Measurements from ENCODE around the gene SNCG.
A peak's percentile ranks its signal among the peaks of the same experiment; 100 is the strongest.

SNCG gene

DNA sequence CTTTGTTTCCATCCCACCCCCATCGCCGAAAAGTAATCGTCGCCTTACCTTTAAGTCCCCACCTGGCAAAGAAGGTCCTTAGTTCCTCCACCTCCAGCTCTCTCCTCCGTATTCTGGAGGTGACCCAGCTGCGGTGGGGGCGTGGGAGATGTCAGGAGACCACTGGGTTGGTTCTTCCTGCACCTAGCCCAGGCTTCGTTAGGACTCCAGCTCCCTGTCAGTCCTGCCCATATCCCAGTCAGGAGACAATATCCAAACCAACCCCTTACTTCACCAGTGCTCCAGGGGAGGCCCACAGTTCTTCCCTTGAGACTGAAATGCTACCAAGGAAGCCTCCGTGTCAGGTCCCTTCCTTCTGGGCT is 10.6 kb downstream of the SNCG start:
- Histone ChIP-seq H2BK15ac (ENCODE audit: low read length) (peak overlapping the region; percentile 51), H3K9ac (ENCODE audit: low read depth, low read length, poor library complexity) (no peak overlapping the region), H3K79me1 (ENCODE audit: low read depth, low read length) (no peaks in the 10 kb centered on the region), H2BK12ac (ENCODE audit: low read length) (peak overlapping the region; percentile 49), H3K27ac (replicated peaks; ENCODE audit: low read length) (no peak overlapping the region), H3K4ac (ENCODE audit: low read length) (no peak overlapping the region), H2BK120ac (ENCODE audit: low read depth, low read length) (no peak overlapping the region), H3K23ac (ENCODE audit: low read depth, low read length, poor library complexity) (no peak overlapping the region), H4K91ac (ENCODE audit: low read depth, low read length, poor library complexity) (no peak overlapping the region), H3K27me3 (ENCODE audit: control insufficient read depth in 3 of 3, insufficient read depth in 3 of 3, low read depth in 1 of 3, low read length in 3 of 3) (peaks cover 0 to 6% (median 0%) of the 10 kb centered on the region in 3 experiments), H3K4me2 (ENCODE audit: insufficient read depth, low read length, poor library complexity, severe bottlenecking) (no peak overlapping the region), H3K14ac (ENCODE audit: low read length) (no peak overlapping the region), H3K18ac (ENCODE audit: low read length) (peak overlapping the region; percentile 11), H3K4me1 (ENCODE audit: control insufficient read depth in 2 of 2, insufficient read depth in 1 of 2, low read depth in 1 of 2, low read length in 2 of 2) (peaks cover 15 to 27% of the 10 kb centered on the region in 2 donors), H2AFZ (ENCODE audit: low read length) (peak overlapping the region; percentile 91), H3K9me3 (replicated peaks in 1 of 2; ENCODE audit: control insufficient read depth in 2 of 2, insufficient read depth in 1 of 2, low read depth in 1 of 2, low read length in 2 of 2) (peaks cover 0 to 6% of the 10 kb centered on the region in 2 donors), H3K36me3 (replicated peaks in 1 of 2; ENCODE audit: control insufficient read depth in 2 of 2, insufficient read depth in 2 of 2, low read length in 2 of 2) (no peaks in the 10 kb centered on the region), H4K8ac (ENCODE audit: low read depth, low read length) (no peak overlapping the region), H2BK5ac (ENCODE audit: low read length) (peak overlapping the region; percentile 19), H2AK5ac (ENCODE audit: low read depth, low read length) (peak overlapping the region; percentile 88), H3K4me3 (ENCODE audit: low read length in 2 of 2) (no peak overlapping the region)
- WGBS, 2 donors (ENCODE audit: extremely low coverage in 2 of 2, insufficient read length in 2 of 2, insufficient replicate concordance in 1 of 2), result no CpG with 5 or more reads among the region's 9 CpGs
- DNase-seq (ENCODE audit: low spot score), result no peak

DNA sequence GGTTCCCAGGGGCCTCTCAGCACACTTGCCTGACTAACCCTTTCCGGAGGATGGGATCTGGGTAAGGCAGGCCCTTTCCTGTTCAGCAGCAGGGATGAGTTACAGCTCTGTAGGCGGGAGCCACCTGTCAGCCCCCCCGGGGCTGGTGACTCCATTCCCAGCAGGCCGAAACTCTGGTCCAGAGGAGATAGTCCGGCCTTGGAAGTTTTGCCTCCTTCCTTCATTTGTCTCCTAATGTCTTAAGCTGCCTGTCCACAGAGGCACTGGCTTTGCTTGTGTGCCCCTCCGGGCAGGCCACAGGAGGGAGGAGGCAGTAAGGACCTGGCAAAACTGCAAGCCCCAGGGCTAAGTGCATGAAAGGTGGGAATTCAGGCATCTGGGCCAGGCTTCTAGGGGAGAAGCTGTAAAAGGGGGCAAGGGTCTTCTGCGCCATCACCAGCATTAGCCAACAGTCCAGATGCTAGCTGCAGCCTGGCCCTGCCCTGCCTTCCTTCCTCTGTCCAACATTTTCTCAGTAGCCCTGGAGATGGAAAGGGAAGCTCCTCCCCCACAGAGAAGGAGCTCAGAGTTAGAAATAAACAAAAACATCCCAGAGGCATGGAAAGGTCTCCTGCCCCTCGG is 11.1 kb downstream of the SNCG start:
- no peak overlapping the region for H4K91ac ChIP-seq (ENCODE audit: low read depth, low read length, poor library complexity)
- H4K8ac ChIP-seq (ENCODE audit: low read depth, low read length), result peak overlapping the region; percentile 58
- H3K4me1 ChIP-seq (ENCODE audit: control insufficient read depth in 2 of 2, insufficient read depth in 1 of 2, low read depth in 1 of 2, low read length in 2 of 2), result peaks cover 15 to 27% of the 10 kb centered on the region in 2 donors
- H2BK12ac ChIP-seq (ENCODE audit: low read length), result peak overlapping the region; percentile 36
- no peak overlapping the region for H2BK120ac ChIP-seq (ENCODE audit: low read depth, low read length)
- peaks cover 0 to 6% of the 10 kb centered on the region in 2 donors for H3K9me3 ChIP-seq (replicated peaks in 1 of 2; ENCODE audit: control insufficient read depth in 2 of 2, insufficient read depth in 1 of 2, low read depth in 1 of 2, low read length in 2 of 2)
- peak overlapping the region; percentile 78 for H2BK15ac ChIP-seq (ENCODE audit: low read length)
- peak overlapping the region; percentile 19 for H2BK5ac ChIP-seq (ENCODE audit: low read length)
- H3K9ac ChIP-seq (ENCODE audit: low read depth, low read length, poor library complexity), result peak overlapping the region; percentile 56
- H3K18ac ChIP-seq (ENCODE audit: low read length), result peak overlapping the region; percentile 96
- H3K4me2 ChIP-seq (ENCODE audit: insufficient read depth, low read length, poor library complexity, severe bottlenecking), result peak overlapping the region; percentile 79
- no CpG with 5 or more reads among the region's 8 CpGs for WGBS, 2 donors (ENCODE audit: extremely low coverage in 2 of 2, insufficient read length in 2 of 2, insufficient replicate concordance in 1 of 2)
- no peak for DNase-seq (ENCODE audit: low spot score)
- H3K14ac ChIP-seq (ENCODE audit: low read length), result peak overlapping the region; percentile 72
- H3K23ac ChIP-seq (ENCODE audit: low read depth, low read length, poor library complexity), result peak overlapping the region; percentile 34
- no peak overlapping the region for H3K4me3 ChIP-seq (ENCODE audit: low read length in 2 of 2)
- no peaks in the 10 kb centered on the region for H3K36me3 ChIP-seq (replicated peaks in 1 of 2; ENCODE audit: control insufficient read depth in 2 of 2, insufficient read depth in 2 of 2, low read length in 2 of 2)
- peaks cover 0 to 8% (median 0%) of the 10 kb centered on the region in 3 experiments for H3K27me3 ChIP-seq (ENCODE audit: control insufficient read depth in 3 of 3, insufficient read depth in 3 of 3, low read depth in 1 of 3, low read length in 3 of 3)
- H2AFZ ChIP-seq (ENCODE audit: low read length), result peak overlapping the region; percentile 91
- H2AK5ac ChIP-seq (ENCODE audit: low read depth, low read length), result peak overlapping the region; percentile 99
- H3K4ac ChIP-seq (ENCODE audit: low read length), result no peak overlapping the region
- H3K27ac ChIP-seq (replicated peaks; ENCODE audit: low read length), result peak overlapping the region; percentile 1
- H3K79me1 ChIP-seq (ENCODE audit: low read depth, low read length), result no peaks in the 10 kb centered on the region

DNA sequence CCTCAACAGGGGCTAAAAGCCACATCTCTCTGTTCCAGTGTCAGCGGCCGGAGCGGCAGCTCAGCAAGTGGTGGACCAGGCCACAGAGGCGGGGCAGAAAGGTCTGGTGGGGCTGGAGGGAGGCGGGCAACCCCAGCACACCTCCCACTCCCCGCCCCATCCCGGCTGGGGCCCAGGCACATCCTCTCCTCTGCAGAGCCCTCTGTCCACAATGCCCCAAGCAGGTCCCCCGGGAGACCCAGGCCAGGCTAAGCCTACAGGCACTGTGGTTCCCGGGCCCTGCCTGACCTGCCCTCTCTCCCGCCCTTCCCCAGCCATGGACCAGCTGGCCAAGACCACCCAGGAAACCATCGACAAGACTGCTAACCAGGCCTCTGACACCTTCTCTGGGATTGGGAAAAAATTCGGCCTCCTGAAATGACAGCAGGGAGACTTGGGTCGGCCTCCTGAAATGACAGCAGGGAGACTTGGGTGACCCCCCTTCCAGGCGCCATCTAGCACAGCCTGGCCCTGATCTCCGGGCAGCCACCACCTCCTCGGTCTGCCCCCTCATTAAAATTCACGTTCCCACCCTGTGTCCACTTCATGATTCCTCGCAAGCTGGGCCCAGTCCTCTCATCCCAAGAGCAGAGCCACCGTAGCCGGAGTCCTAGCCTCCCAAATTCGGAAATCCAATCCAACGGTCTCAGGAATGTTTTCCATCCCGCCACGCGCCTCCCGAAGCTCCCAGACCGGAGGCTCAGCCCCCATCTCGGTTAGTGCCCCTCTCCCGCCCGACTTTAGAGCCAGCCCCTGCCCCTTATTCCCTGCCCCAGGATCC is 12.0 kb downstream of the SNCG start:
- Histone ChIP-seq H3K4me2 (ENCODE audit: insufficient read depth, low read length, poor library complexity, severe bottlenecking) (peak overlapping the region; percentile 79), H2BK15ac (ENCODE audit: low read length) (peak overlapping the region; percentile 90), H3K14ac (ENCODE audit: low read length) (peak overlapping the region; percentile 14), H2BK120ac (ENCODE audit: low read depth, low read length) (no peak overlapping the region), H4K8ac (ENCODE audit: low read depth, low read length) (no peak overlapping the region), H3K9ac (ENCODE audit: low read depth, low read length, poor library complexity) (peak overlapping the region; percentile 70), H3K4ac (ENCODE audit: low read length) (no peak overlapping the region), H3K27me3 (ENCODE audit: control insufficient read depth in 3 of 3, insufficient read depth in 3 of 3, low read depth in 1 of 3, low read length in 3 of 3) (peaks cover 0 to 8% (median 0%) of the 10 kb centered on the region in 3 experiments), H4K91ac (ENCODE audit: low read depth, low read length, poor library complexity) (no peak overlapping the region), H2BK5ac (ENCODE audit: low read length) (peak overlapping the region; percentile 76), H3K36me3 (replicated peaks in 1 of 2; ENCODE audit: control insufficient read depth in 2 of 2, insufficient read depth in 2 of 2, low read length in 2 of 2) (no peaks in the 10 kb centered on the region), H2AK5ac (ENCODE audit: low read depth, low read length) (peak overlapping the region; percentile 99), H3K27ac (replicated peaks; ENCODE audit: low read length) (peak overlapping the region; percentile 47), H3K79me1 (ENCODE audit: low read depth, low read length) (no peaks in the 10 kb centered on the region), H3K18ac (ENCODE audit: low read length) (peak overlapping the region; percentile 96), H2BK12ac (ENCODE audit: low read length) (no peak overlapping the region), H2AFZ (ENCODE audit: low read length) (peak overlapping the region; percentile 91), H3K4me1 (ENCODE audit: control insufficient read depth in 2 of 2, insufficient read depth in 1 of 2, low read depth in 1 of 2, low read length in 2 of 2) (peaks cover 15 to 27% of the 10 kb centered on the region in 2 donors), H3K23ac (ENCODE audit: low read depth, low read length, poor library complexity) (peak overlapping the region; percentile 38), H3K4me3 (ENCODE audit: low read length in 2 of 2) (peak overlapping the region in 1 of 2 donors; percentile 79), H3K9me3 (replicated peaks in 1 of 2; ENCODE audit: control insufficient read depth in 2 of 2, insufficient read depth in 1 of 2, low read depth in 1 of 2, low read length in 2 of 2) (peaks cover 0 to 6% of the 10 kb centered on the region in 2 donors)
- no peak for DNase-seq (ENCODE audit: low spot score)
- WGBS, 2 donors (ENCODE audit: extremely low coverage in 2 of 2, insufficient read length in 2 of 2, insufficient replicate concordance in 1 of 2), result no CpG with 5 or more reads among the region's 30 CpGs

DNA sequence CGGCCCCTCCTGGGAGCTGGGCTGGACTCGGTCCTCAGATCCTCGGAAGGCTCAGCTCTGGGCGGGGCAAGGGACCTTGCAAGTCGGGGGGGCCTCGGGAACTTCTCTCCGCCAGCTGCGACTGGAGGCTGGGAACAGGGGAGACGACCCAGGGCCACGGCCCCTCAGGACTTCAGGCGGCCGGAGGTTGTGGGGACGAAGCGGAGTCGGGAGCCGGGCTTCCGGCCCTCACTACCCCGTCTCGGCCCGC is 12.5 kb downstream of the SNCG start:
- Histone ChIP-seq H4K91ac (ENCODE audit: low read depth, low read length, poor library complexity) (no peak overlapping the region), H4K8ac (ENCODE audit: low read depth, low read length) (no peak overlapping the region), H3K4me2 (ENCODE audit: insufficient read depth, low read length, poor library complexity, severe bottlenecking) (peak overlapping the region; percentile 79), H3K27me3 (ENCODE audit: control insufficient read depth in 3 of 3, insufficient read depth in 3 of 3, low read depth in 1 of 3, low read length in 3 of 3) (peaks cover 0 to 8% (median 0%) of the 10 kb centered on the region in 3 experiments), H2BK5ac (ENCODE audit: low read length) (peak overlapping the region; percentile 76), H2BK15ac (ENCODE audit: low read length) (peak overlapping the region; percentile 90), H2BK12ac (ENCODE audit: low read length) (no peak overlapping the region), H3K4me1 (ENCODE audit: control insufficient read depth in 2 of 2, insufficient read depth in 1 of 2, low read depth in 1 of 2, low read length in 2 of 2) (peaks cover 15 to 25% of the 10 kb centered on the region in 2 donors), H3K14ac (ENCODE audit: low read length) (no peak overlapping the region), H3K4ac (ENCODE audit: low read length) (no peak overlapping the region), H3K9ac (ENCODE audit: low read depth, low read length, poor library complexity) (peak overlapping the region; percentile 47), H3K27ac (replicated peaks; ENCODE audit: low read length) (no peak overlapping the region), H2AFZ (ENCODE audit: low read length) (peak overlapping the region; percentile 91), H3K79me1 (ENCODE audit: low read depth, low read length) (no peaks in the 10 kb centered on the region), H3K9me3 (replicated peaks in 1 of 2; ENCODE audit: control insufficient read depth in 2 of 2, insufficient read depth in 1 of 2, low read depth in 1 of 2, low read length in 2 of 2) (peaks cover 0 to 6% of the 10 kb centered on the region in 2 donors), H2AK5ac (ENCODE audit: low read depth, low read length) (peak overlapping the region; percentile 99), H3K23ac (ENCODE audit: low read depth, low read length, poor library complexity) (no peak overlapping the region), H3K36me3 (replicated peaks in 1 of 2; ENCODE audit: control insufficient read depth in 2 of 2, insufficient read depth in 2 of 2, low read length in 2 of 2) (no peaks in the 10 kb centered on the region), H3K18ac (ENCODE audit: low read length) (peak overlapping the region; percentile 96), H3K4me3 (ENCODE audit: low read length in 2 of 2) (peak overlapping the region in 1 of 2 donors; percentile 79), H2BK120ac (ENCODE audit: low read depth, low read length) (no peak overlapping the region)
- no CpG with 5 or more reads among the region's 20 CpGs for WGBS, 2 donors (ENCODE audit: extremely low coverage in 2 of 2, insufficient read length in 2 of 2, insufficient replicate concordance in 1 of 2)
- no peak for DNase-seq (ENCODE audit: low spot score)

All from neuronal stem cell (in vitro differentiated cells).